ENCODE data around the gene ABCC6.
"Not testable (repeated sequence)": the region's sequence is repeated elsewhere in the genome, so short reads cannot be mapped to it uniquely, and the experiment has no call there.

Gene ABCC6

GRCh38 chr16:16183562-16183961 is 39.7 kb downstream of the ABCC6 start:
- Histone ChIP-seq H3K27ac (replicated peaks; ENCODE audit: low read length) (no peak overlapping the region), H3K9me3 (replicated peaks in 1 of 2; ENCODE audit: control insufficient read depth in 2 of 2, insufficient read depth in 1 of 2, low read depth in 1 of 2, low read length in 2 of 2) (peaks cover 0 to 2% of the 10 kb centered on the region in 2 donors), H3K9ac (ENCODE audit: low read depth, low read length, poor library complexity) (no peak overlapping the region), H3K36me3 (replicated peaks in 1 of 2; ENCODE audit: control insufficient read depth in 2 of 2, insufficient read depth in 2 of 2, low read length in 2 of 2) (no peaks in the 10 kb centered on the region), H3K23ac (ENCODE audit: low read depth, low read length, poor library complexity) (no peak overlapping the region), H4K91ac (ENCODE audit: low read depth, low read length, poor library complexity) (no peak overlapping the region), H3K4me2 (ENCODE audit: insufficient read depth, low read length, poor library complexity, severe bottlenecking) (no peak overlapping the region), H2BK15ac (ENCODE audit: low read length) (no peak overlapping the region), H4K8ac (ENCODE audit: low read depth, low read length) (no peak overlapping the region), H3K18ac (ENCODE audit: low read length) (no peak overlapping the region), H2BK12ac (ENCODE audit: low read length) (no peak overlapping the region), H3K14ac (ENCODE audit: low read length) (no peak overlapping the region), H2AFZ (ENCODE audit: low read length) (no peak overlapping the region), H2BK120ac (ENCODE audit: low read depth, low read length) (no peak overlapping the region), H3K79me1 (ENCODE audit: low read depth, low read length) (no peaks in the 10 kb centered on the region), H3K4ac (ENCODE audit: low read length) (no peak overlapping the region), H3K4me3 (ENCODE audit: low read length in 2 of 2) (no peak overlapping the region), H3K4me1 (ENCODE audit: control insufficient read depth in 2 of 2, insufficient read depth in 1 of 2, low read depth in 1 of 2, low read length in 2 of 2) (peaks cover 3 to 5% of the 10 kb centered on the region in 2 donors), H2BK5ac (ENCODE audit: low read length) (no peak overlapping the region), H3K27me3 (ENCODE audit: control insufficient read depth in 3 of 3, insufficient read depth in 3 of 3, low read depth in 1 of 3, low read length in 3 of 3) (no peaks in the 10 kb centered on the region), H2AK5ac (ENCODE audit: low read depth, low read length) (no peak overlapping the region)
- no CpG with 5 or more reads among the region's 8 CpGs for WGBS, 2 donors (ENCODE audit: extremely low coverage in 2 of 2, insufficient read length in 2 of 2, insufficient replicate concordance in 1 of 2)
- DNase-seq (ENCODE audit: low spot score), result no peak

GRCh38 chr16:16182918-16183317 is 40.4 kb downstream of the ABCC6 start:
- H3K4me2 ChIP-seq (ENCODE audit: insufficient read depth, low read length, poor library complexity, severe bottlenecking), result no peak overlapping the region
- peak overlapping the region; percentile 76 for H3K14ac ChIP-seq (ENCODE audit: low read length)

DNA sequence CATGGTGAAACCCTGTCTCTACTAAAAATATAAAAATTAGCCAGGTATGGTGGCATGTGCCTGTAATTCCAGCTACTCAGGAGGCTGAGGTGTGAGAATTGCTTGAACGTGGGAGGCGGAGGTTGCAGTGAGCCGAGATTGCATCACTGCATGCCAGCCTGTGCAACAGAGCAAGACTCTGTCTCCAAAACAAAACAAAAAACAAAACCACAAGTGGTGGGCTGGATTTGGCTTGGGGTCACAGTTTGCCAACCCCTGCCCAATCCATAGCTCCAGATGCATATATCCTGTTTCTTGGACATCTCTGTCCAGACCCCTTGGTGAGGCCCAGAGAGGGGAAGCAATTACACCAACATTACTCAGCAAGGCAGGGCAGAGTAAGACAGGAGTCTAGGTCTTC is 41.5 kb downstream of the ABCC6 start:
- H3K23ac ChIP-seq (ENCODE audit: low read depth, low read length, poor library complexity); H2BK15ac ChIP-seq (ENCODE audit: low read length); H3K14ac ChIP-seq (ENCODE audit: low read length); H3K9ac ChIP-seq (ENCODE audit: low read depth, low read length, poor library complexity); H2BK120ac ChIP-seq (ENCODE audit: low read depth, low read length); H4K8ac ChIP-seq (ENCODE audit: low read depth, low read length); H3K27me3 ChIP-seq (ENCODE audit: control insufficient read depth in 3 of 3, insufficient read depth in 3 of 3, low read depth in 1 of 3, low read length in 3 of 3); H2AK5ac ChIP-seq (ENCODE audit: low read depth, low read length); H3K79me1 ChIP-seq (ENCODE audit: low read depth, low read length); H3K4ac ChIP-seq (ENCODE audit: low read length); H2BK12ac ChIP-seq (ENCODE audit: low read length); H3K4me1 ChIP-seq (ENCODE audit: control insufficient read depth in 2 of 2, insufficient read depth in 1 of 2, low read depth in 1 of 2, low read length in 2 of 2); H3K27ac ChIP-seq (replicated peaks; ENCODE audit: low read length); DNase-seq (ENCODE audit: low spot score); H3K4me2 ChIP-seq (ENCODE audit: insufficient read depth, low read length, poor library complexity, severe bottlenecking); H3K18ac ChIP-seq (ENCODE audit: low read length); H3K4me3 ChIP-seq (ENCODE audit: low read length in 2 of 2); H3K36me3 ChIP-seq (replicated peaks in 1 of 2; ENCODE audit: control insufficient read depth in 2 of 2, insufficient read depth in 2 of 2, low read length in 2 of 2); H3K9me3 ChIP-seq (replicated peaks in 1 of 2; ENCODE audit: control insufficient read depth in 2 of 2, insufficient read depth in 1 of 2, low read depth in 1 of 2, low read length in 2 of 2); H4K91ac ChIP-seq (ENCODE audit: low read depth, low read length, poor library complexity); H2BK5ac ChIP-seq (ENCODE audit: low read length); H2AFZ ChIP-seq (ENCODE audit: low read length): not testable (repeated sequence)
- WGBS, 2 donors (ENCODE audit: extremely low coverage in 2 of 2, insufficient read length in 2 of 2, insufficient replicate concordance in 1 of 2), result no CpG with 5 or more reads among the region's 3 CpGs

More at GRCh38 chr16:16182918-16183317, 40.4 kb downstream of the ABCC6 start:
- no peak overlapping the region for H3K27ac ChIP-seq (replicated peaks; ENCODE audit: low read length)
- no peaks in the 10 kb centered on the region for H3K27me3 ChIP-seq (ENCODE audit: control insufficient read depth in 3 of 3, insufficient read depth in 3 of 3, low read depth in 1 of 3, low read length in 3 of 3)
- no peak overlapping the region for H2BK5ac ChIP-seq (ENCODE audit: low read length)
- WGBS, 2 donors (ENCODE audit: extremely low coverage in 2 of 2, insufficient read length in 2 of 2, insufficient replicate concordance in 1 of 2), result no CpG with 5 or more reads among the region's 8 CpGs
- H2BK15ac ChIP-seq (ENCODE audit: low read length), result no peak overlapping the region
- peak overlapping the region in 1 of 2 donors; percentile 33 for H3K4me3 ChIP-seq (ENCODE audit: low read length in 2 of 2)
- no peak overlapping the region for H2BK120ac ChIP-seq (ENCODE audit: low read depth, low read length)
- no peak for DNase-seq (ENCODE audit: low spot score)
- H4K91ac ChIP-seq (ENCODE audit: low read depth, low read length, poor library complexity), result no peak overlapping the region
- H3K4ac ChIP-seq (ENCODE audit: low read length), result no peak overlapping the region
- no peak overlapping the region for H2BK12ac ChIP-seq (ENCODE audit: low read length)
- peaks cover 3 to 5% of the 10 kb centered on the region in 2 donors for H3K4me1 ChIP-seq (ENCODE audit: control insufficient read depth in 2 of 2, insufficient read depth in 1 of 2, low read depth in 1 of 2, low read length in 2 of 2)
- no peaks in the 10 kb centered on the region for H3K79me1 ChIP-seq (ENCODE audit: low read depth, low read length)
- H4K8ac ChIP-seq (ENCODE audit: low read depth, low read length), result no peak overlapping the region
- H3K18ac ChIP-seq (ENCODE audit: low read length), result no peak overlapping the region
- H2AFZ ChIP-seq (ENCODE audit: low read length), result no peak overlapping the region
- peaks cover 0 to 2% of the 10 kb centered on the region in 2 donors for H3K9me3 ChIP-seq (replicated peaks in 1 of 2; ENCODE audit: control insufficient read depth in 2 of 2, insufficient read depth in 1 of 2, low read depth in 1 of 2, low read length in 2 of 2)
- no peak overlapping the region for H2AK5ac ChIP-seq (ENCODE audit: low read depth, low read length)
- no peak overlapping the region for H3K23ac ChIP-seq (ENCODE audit: low read depth, low read length, poor library complexity)
- H3K9ac ChIP-seq (ENCODE audit: low read depth, low read length, poor library complexity), result peak overlapping the region; percentile 32
- H3K36me3 ChIP-seq (replicated peaks in 1 of 2; ENCODE audit: control insufficient read depth in 2 of 2, insufficient read depth in 2 of 2, low read length in 2 of 2), result no peaks in the 10 kb centered on the region

GRCh38 chr16:16178455-16179162 is 44.7 kb downstream of the ABCC6 start:
- no peaks in the 10 kb centered on the region for H3K36me3 ChIP-seq (replicated peaks in 1 of 2; ENCODE audit: control insufficient read depth in 2 of 2, insufficient read depth in 2 of 2, low read length in 2 of 2)
- H2BK15ac ChIP-seq (ENCODE audit: low read length), result no peak overlapping the region
- no peak overlapping the region for H4K8ac ChIP-seq (ENCODE audit: low read depth, low read length)
- no peaks in the 10 kb centered on the region for H3K79me1 ChIP-seq (ENCODE audit: low read depth, low read length)
- H2BK5ac ChIP-seq (ENCODE audit: low read length), result no peak overlapping the region
- no peak overlapping the region for H3K27ac ChIP-seq (replicated peaks; ENCODE audit: low read length)
- H3K27me3 ChIP-seq (ENCODE audit: control insufficient read depth in 3 of 3, insufficient read depth in 3 of 3, low read depth in 1 of 3, low read length in 3 of 3), result no peaks in the 10 kb centered on the region
- no peak overlapping the region for H3K18ac ChIP-seq (ENCODE audit: low read length)
- no peak for DNase-seq (ENCODE audit: low spot score)
- H2BK12ac ChIP-seq (ENCODE audit: low read length), result no peak overlapping the region
- H2AFZ ChIP-seq (ENCODE audit: low read length), result no peak overlapping the region
- H3K4me3 ChIP-seq (ENCODE audit: low read length in 2 of 2), result peak overlapping the region in 1 of 2 donors; percentile 25
- no peak overlapping the region for H2BK120ac ChIP-seq (ENCODE audit: low read depth, low read length)
- no peak overlapping the region for H3K4ac ChIP-seq (ENCODE audit: low read length)
- peak overlapping the region; percentile 50 for H3K9ac ChIP-seq (ENCODE audit: low read depth, low read length, poor library complexity)
- peak overlapping the region; percentile 34 for H3K23ac ChIP-seq (ENCODE audit: low read depth, low read length, poor library complexity)
- peaks cover 0 to 2% of the 10 kb centered on the region in 2 donors for H3K9me3 ChIP-seq (replicated peaks in 1 of 2; ENCODE audit: control insufficient read depth in 2 of 2, insufficient read depth in 1 of 2, low read depth in 1 of 2, low read length in 2 of 2)
- WGBS, 2 donors (ENCODE audit: extremely low coverage in 2 of 2, insufficient read length in 2 of 2, insufficient replicate concordance in 1 of 2), result no CpG with 5 or more reads among the region's 7 CpGs
- H3K4me1 ChIP-seq (ENCODE audit: control insufficient read depth in 2 of 2, insufficient read depth in 1 of 2, low read depth in 1 of 2, low read length in 2 of 2), result peaks cover 3 to 5% of the 10 kb centered on the region in 2 donors
- no peak overlapping the region for H3K4me2 ChIP-seq (ENCODE audit: insufficient read depth, low read length, poor library complexity, severe bottlenecking)
- H4K91ac ChIP-seq (ENCODE audit: low read depth, low read length, poor library complexity), result no peak overlapping the region
- peak overlapping the region; percentile 16 for H2AK5ac ChIP-seq (ENCODE audit: low read depth, low read length)
- peak overlapping the region; percentile 86 for H3K14ac ChIP-seq (ENCODE audit: low read length)
